Fibroblast of skin of abdomen (primary cell): ENCODE measurements around the gene RNF217.
A peak's percentile ranks its signal among the peaks of the same experiment; 100 is the strongest.
"Not testable (repeated sequence)": the region's sequence is repeated elsewhere in the genome, so short reads cannot be mapped to it uniquely, and the experiment has no call there.

ENCODE experiments used
- DNase-seq: peaks from one replicate; pipeline ENCODE4 v3.0.0-alpha.2; 2013

RNF217 gene

DNA sequence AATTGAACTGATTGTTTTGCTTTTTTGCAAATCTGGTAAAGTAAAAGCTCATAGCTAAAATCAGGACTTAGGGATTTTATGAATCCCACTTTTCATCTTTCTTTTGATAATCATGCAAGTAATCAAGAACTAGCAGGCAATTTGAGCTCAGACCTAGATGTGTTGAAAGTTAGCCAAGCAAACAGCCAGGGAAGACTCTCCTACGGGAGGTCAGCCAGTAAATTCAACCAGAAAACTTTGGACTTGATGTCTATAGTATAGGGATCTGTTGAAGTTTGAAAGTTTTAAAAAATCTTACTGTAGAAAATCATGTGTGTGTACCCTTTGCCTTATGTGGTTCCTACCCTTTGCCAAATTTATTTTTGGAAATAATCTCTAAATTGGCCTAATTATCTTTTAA is 96.3 kb downstream of the RNF217 start:
- no peak for DNase-seq

DNA sequence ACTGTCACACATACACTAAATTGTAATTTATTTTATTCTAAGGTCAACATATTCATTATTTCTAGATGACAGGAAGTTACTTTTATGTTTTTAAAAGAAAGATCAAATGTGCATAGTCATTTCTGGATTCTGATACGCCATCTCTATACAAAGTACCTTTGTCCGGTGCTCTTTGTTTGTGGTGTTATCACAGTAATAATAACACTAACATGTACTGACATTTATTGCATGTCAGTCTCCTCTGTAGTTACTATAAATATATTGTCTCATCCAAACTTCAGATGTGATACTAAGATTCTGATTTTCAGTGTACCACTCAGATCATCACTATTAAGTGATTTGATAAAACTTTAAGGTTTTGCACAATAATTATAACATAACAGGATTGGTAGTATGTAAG is 101.1 kb downstream of the RNF217 start:
- DNase-seq = no peak

DNA sequence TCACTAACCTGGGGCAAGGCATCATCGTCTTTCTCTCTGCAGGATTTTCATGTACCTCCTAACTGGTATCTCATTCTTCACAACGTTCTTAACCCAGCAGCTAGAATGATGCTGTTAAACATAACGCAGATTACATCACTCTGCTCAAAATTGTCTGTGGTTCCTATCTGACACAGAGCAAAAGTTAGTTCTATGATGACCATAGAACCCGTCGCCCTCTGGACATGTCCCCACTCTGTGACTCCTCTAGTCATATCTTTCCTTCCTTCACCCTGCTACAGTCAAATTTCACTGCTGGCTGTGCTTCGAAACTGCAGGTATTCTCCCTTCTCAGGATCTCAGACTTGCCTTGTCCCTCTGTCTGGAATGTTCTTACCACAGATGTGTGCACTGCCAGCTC is 103.9 kb downstream of the RNF217 start:
- DNase-seq = no peak

DNA sequence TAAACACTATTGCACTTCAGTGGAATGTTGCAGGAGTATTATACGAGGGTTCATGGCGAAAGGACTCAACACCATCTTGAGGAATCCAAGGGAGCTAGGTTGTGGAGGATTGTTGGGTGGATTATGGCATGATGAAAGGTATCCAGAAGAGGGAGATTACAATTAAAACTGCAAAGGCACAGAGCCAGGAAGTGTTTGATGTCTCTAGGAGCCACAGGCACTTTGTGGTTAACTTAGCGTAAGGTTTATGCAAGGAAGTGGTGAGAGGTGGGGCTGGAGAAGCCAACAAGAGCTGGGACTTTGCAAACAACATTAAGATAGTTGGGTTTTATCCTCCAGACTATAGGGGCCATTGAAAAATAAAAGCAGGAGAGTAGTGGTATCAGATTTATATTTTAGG is 104.7 kb downstream of the RNF217 start:
- DNase-seq = peak; percentile 59

DNA sequence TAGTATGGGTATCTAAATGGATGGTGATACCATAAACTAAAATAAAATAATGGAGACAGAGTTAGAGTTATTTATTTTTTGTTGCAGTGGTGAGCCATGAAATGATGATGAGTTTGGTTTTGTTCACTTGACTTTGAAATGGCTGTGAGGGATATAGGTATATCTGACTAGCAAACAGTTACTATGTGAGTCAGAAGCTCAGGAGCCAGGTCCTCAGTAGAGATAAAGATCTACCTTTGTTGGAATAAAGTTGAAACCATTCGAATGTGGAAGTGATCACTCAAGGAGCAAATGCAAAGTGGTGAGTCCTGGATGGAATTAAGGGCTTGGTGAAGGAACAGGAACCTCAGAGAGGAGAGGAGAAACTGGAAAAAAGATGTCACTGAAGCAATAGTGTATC is 105.3 kb downstream of the RNF217 start:
- DNase-seq = no peak

DNA sequence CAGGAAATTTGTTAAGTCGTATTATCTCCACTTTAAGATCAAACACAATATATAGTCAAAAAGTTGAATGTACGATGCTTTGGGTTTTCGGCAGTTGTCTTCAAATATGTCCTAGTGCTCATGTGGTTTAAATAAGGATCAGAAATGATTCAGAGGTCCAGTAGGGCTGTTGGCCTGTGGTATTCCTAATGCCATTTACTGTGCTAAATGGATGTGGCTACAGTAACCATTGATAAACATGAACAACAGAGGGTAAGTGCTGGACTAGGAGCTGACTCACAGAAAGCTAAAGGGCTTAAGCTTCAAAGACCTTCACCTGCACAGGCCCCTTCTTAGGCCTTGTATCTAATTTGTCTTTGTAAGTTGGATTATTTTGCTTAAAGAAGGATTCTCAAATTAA is 110.8 kb downstream of the RNF217 start:
- no peak for DNase-seq

DNA sequence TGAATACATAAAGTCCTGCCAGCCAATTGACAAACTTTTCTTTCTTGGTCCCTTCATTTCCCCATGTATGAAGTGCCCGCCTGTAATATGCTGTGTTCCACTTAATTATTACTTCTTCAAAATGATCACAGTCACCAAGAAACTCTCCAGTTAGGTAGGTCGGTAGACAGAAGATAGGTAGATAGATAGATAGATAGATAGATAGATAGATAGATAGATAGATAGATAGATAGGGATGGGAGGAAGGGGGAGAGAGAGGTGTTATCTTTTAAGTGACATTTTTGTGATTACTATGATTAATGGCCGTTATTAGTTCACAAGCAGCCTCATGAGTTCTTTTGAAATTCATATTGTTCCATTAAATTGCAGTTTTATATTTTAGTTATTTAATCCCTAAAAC is 111.9 kb downstream of the RNF217 start:
- no peak for DNase-seq

DNA sequence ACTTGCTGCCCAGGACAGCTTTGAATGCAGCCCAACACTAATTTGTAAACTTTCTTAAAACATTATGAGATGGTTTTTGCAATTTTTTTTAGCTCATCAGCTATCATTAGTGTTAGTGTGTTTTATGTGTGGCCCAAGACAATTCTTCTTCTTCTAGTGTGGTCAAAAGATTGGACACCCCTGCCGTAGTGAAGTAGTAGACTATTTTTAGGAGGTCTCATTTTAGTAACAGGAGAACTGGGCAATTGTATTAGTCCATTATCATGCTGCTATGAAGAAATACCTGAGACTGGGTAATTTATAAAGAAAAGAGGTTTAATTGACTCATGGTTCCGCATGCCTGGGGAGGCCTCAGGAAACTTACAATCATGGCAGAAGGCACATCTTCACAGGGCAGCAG is 112.8 kb downstream of the RNF217 start:
- DNase-seq = not testable (repeated sequence)

DNA sequence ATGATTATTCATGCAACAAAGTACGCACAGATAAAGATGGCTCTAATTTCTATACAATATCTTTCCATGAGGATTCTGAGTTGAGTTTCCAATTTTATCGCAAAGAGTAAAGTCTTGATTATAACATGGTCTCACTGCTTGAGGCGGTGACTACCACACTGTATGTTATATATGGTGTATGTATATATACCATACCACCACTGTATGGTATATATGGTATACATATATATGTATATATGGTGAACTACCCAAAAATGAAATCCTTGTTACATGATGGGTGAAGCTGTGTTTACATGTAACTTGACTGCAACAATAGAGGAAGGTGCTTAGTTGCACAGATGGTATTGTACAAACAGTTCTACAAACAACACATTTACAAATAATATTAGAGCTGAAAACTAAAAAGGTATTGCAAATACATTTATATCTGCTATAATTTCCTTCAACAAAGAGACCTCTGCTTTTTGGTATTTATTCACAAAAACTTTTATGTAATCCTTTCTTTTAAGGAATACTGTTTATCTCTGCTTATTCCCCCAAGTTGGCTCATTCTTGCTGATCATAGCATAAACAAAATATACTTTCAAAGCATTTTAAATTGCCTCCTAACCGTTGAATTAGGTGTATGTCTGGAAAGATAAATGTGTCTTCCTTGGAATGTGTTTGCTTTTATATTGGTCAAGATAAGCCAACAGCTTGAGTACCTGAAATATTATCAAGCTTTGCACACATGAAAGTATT is 113.7 kb downstream of the RNF217 start:
- no peak for DNase-seq

DNA sequence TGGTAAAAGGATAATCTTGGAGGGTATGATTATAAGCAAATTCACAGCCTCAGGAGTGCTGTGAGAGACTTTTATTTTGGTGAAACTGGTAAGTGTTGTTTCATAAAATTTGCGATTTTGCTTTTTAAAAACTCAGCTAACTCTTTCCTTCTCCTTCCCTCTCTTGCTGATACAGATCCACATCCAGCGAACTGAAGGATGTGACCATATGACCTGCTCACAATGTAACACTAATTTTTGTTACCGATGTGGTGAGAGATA is 114.2 kb downstream of the RNF217 start:
- no peak for DNase-seq

DNA sequence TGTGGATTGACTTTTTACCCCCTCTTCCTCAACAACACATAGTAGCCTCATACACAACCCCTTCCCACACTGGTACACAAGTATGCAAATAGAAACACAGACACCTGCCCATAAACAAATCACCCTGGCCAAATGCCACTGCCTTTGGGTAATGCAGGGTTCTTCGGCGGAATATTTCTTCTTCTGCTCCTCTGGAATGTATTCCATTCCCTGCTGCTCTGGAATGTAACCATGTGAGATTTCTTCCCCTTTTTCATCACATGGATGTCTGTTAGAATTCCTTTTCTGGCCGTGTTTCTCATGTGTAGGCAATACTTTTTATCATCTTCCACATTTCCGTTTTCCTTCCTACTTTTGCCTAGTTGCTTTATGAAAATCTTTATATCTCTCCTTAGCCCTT is 115.2 kb downstream of the RNF217 start:
- peak; percentile 28 for DNase-seq

DNA sequence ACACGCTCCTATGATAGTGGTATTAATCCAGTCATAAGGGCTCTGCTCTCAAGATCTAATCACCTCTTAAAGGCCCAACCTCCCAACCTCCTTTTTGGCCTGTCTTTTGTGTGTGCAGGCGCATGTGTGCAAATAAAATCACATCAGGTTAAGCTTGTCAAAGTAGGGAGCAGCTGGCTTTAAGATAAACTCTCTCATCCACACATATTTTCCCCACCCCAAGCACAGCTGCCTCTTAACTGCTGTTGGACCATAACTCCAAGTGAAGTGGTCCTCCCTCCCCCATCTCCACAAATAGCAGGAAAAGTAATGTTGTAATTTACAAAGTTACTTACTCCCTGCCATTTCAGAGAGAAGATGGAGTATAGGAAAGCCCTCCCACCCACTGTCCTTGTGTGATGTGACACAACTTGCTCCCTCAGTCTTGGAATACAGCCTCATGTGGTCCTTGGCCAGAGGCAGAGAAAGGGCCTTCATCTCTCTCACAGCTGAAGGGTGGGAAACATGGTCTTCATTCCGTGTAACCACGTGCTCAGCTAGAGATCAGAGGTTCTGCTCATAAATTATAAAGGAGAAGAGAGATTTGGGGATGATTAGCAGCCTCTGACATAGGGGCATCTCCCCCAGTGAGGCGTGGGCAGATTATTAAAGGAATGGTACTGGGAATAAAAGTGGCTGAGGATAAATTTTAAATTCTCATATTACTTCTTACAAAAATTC is 116.5 kb downstream of the RNF217 start:
- no peak for DNase-seq

DNA sequence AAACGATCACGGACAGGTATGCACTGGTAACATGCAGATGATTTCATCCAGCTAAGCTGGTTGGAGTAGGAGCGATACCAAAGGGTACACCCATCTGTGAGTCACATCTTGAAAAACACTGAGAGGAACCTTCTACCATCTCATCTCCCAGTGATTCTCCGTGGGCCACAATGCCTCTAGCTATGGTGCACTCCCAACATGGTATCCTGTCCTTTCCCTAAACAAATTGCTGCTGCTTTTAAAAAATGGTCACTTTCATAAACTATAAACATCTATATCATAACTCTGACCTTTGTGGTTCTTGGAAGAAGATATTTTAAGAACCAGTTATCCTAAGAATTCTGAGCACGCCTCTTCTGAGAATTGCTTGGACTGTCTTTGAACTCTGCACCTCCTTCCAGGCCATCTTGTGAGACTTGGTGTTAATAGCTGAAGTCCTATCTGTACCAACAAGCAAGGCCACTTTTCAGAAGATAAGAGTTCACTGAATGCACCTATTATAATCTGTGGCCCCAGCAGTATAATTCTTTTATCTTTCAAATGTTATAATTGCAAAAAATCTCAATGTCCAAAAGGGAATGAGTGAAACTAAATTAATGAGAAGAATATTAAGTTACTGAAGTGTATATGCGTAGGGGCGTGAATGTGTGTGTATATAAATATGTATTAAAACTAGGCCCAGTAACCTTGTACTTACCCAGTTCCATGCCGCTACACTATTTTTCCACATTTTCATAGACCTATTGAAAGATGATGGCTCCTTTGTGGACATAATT is 120.9 kb downstream of the RNF217 start:
- DNase-seq = no peak

DNA sequence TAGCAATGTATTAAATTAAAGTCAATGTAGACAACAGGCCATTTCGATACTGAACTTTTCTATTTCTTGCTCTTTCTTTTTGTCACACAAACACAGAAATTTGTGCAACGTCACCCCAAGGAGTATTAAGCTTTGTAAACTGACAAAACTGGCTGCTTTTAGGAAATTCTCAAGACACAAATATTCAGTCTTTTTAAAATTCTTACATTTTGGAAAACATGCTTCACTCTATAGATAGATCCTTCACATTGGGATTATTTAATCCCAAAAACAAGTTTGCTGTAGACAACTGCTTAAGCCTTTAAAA is 121.4 kb downstream of the RNF217 start:
- DNase-seq = no peak

DNA sequence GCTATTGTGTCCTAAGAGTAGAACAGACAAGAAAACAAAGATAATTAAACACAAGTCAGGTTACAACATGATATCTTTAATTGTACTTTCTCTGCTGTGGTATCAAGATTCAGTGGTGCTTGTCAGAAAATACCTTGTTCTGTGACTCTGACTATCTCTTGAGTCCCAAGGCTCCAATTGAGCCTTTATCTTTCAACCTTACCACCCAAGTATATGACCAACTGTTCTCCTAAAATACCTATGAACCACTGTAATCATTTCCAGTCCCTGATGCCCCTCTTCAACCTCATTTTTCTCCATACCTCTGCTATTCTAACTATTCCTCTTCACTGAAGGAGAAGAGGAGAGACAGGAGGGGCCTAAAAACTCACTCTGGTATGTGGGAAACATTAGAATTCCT is 124.5 kb downstream of the RNF217 start:
- DNase-seq = no peak

DNA sequence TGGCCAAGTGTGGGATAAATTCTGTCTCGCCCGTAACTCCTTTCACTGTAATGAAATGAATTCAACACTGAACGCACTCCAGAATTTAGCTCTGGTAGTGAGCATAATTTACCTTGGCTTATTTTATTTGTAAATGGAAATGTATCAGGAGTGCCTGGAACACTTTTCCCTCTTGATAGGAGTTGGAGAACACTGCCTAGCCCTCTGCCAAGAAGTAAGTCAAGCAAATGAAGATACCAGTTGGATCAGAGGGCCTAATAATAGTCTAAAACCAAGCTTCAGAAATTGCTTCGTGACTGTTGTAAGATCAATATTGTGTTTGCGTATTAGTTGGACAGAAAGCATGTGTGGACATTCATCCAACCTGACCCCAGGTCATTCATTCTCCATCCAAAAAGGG is 126.7 kb downstream of the RNF217 start:
- no peak for DNase-seq

DNA sequence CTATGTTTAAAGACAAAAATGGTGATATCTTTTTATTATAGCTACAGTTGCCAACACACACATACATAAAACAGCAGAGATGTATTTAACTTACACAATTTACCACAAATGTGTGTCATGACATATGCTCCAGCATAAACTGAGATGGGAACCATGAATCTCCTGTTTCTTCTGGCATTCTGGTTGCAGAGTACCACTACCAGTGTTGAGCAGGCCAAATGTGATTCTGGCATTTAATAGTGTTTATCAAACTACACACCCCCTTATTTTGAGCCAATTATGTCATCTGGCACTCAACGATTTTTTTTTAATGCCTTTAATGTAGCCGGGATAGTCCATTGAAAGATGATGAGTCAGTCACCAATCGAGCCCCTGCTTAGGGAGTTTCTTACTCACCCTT is 132.3 kb downstream of the RNF217 start:
- peak; percentile 73 for DNase-seq

DNA sequence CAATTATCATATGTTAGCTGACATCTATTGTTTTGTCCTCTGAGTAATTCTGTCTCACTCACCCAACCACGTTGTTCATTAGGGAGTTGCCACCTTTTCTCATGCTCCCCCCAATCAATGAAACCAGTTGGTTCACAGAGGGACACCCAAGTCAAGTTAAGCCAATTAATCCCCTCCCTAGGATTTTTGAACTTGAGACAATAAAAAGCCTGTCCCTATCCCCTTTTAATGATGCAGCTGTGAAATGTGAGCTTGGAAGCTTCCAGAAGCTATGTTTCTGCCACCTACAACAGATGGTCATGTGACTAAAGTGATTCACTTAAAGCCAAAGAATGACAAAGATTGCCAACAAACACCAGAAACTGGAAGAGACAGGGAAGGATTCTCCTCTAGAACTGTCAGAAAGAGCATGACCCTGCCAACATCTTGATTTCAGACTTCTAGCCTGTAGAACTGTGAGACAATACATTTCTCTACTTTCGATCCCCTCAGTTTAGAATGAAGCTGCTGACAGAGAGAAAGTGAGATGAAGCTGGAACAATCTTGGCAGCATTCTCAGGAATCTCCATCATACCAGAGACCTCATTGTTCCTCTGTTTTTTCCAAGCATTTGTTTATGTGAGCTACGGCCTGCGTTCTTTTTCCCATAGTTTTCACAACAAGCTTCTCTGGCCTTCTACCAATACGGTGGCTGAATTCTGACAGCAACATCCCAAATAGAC is 133.5 kb downstream of the RNF217 start:
- peak; percentile 70 for DNase-seq

DNA sequence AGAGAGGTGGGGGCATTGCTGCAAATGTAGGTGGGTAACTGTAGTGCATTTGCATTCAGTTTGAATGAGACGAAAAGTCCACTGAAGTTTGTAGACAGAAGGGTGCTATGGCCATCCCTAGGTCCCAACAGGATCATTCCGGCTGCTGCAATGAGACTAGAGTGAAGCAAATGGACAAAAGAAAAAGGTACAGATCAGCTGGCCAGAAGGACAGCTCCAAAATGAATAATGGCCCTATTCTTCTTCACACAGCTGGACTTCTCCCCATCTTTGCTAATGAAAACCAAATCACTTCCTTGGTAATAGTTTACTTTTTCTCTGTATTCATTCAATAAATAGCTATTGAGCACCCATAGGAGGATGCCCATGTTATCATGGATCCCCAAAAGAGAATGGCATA is 134.9 kb downstream of the RNF217 start:
- DNase-seq = no peak

DNA sequence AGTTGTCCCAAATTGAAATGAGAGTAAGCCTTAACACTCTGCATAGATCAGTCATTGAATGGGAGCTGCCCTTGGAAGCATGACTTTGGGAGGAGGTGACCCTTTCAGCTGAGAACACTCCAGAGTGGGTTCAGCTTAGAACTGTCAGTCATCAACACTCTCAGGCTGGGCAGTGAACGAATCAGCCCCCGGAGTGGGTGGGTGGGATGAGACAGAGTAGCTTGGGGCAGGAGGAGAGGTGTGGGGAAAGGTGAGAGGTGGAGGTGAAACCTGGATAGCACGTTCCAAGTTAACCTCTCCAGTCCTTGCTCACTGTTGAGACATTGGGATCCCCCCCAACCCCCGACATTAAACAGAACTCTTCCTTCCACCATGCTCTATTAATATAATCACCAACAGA is 136.0 kb downstream of the RNF217 start:
- DNase-seq = no peak

DNA sequence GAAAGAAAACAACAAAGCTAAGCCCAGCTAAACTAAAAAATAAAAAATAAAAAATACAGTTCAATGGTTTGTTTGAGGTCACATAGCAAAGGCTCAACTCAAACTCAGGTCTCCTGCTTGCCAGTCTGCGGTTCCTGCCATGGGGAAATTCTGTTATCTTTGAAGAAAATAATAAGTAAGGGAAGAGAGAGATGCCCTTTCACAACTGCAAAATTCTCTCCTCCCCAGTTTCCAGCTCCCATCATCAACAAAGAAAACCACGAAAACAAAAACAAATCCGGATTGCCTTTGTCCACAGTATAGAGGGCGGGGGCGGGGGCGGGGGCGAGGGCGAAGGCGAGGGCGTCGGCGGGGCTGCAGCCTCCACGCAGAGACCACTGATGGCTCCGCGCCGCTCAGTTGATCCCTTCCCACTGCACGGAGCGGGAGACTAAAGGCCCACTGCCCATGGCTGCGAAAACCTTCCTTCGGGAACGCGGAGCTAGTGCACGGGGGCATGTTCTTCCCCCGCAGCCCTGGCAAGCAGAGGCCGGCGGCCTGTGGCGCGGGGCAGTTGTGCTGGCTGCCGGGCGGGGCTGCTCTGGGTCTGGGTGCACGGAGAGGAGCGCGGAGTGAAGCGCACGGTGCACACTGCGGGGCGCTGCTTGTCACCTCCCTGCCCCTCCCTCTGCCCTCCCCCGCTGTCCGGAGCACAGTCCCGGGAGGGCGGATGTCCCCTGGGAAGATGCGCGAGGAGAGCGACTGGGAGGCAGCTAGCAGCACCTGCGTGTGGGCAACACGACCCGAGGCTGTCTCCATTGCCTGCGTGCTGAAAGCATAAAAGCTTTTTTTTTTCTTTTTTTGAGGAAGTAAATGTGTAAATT is 137.2 kb downstream of the RNF217 start:
- peak; percentile 52 for DNase-seq

DNA sequence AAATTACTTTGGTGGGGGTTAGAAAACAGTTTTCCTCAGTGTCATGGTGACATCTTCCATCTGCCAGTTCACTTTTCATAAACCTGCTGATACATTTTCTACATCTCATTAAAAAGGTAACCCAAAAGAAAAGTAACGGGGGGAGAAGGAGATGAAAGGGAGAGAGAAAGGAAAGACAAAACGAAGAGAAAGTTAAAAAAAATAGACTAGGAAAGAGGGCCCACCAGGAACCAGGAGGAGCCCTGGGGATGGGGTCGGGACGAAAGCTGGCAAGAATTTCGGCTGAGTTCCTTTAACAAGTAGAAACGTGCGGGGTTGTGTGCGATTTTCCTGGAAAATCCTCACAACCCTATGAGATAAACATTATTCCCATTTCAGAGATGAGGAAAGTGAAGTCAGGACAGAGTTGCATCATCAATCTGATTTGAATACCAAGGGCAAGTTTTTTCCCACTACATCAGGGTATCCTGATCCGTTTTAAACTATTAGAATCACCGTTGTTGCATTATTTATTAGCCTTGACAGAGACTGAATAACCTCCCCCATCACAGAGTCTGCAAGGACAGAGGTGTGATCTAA is 137.9 kb downstream of the RNF217 start:
- DNase-seq = no peak
